ENCODE results near the gene F7.

F7 gene

GRCh38 chr13:113141601-113141970, 36.0 kb downstream of the F7 start:
- DNase-seq: no peak

DNA sequence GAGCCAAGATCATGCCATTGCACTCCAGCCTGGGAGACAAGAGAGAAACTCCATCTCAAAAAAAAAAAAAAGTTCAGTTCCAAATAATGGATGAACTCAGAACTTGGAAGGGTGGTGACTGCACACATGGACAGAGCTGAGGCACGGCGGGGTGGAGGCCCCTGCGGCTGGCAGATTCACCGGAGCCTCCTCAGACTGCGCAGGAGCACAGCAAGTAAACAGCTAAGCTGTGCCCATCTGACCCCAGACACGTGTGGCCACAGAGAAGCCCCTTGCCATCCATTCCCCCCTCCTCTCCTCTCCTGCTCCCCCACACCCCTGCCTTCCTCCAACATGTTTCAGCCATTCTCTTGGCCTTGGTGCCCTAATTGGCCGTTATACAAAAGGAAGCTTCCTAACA, 37.3 kb downstream of the F7 start:
- no peak for DNase-seq

DNA sequence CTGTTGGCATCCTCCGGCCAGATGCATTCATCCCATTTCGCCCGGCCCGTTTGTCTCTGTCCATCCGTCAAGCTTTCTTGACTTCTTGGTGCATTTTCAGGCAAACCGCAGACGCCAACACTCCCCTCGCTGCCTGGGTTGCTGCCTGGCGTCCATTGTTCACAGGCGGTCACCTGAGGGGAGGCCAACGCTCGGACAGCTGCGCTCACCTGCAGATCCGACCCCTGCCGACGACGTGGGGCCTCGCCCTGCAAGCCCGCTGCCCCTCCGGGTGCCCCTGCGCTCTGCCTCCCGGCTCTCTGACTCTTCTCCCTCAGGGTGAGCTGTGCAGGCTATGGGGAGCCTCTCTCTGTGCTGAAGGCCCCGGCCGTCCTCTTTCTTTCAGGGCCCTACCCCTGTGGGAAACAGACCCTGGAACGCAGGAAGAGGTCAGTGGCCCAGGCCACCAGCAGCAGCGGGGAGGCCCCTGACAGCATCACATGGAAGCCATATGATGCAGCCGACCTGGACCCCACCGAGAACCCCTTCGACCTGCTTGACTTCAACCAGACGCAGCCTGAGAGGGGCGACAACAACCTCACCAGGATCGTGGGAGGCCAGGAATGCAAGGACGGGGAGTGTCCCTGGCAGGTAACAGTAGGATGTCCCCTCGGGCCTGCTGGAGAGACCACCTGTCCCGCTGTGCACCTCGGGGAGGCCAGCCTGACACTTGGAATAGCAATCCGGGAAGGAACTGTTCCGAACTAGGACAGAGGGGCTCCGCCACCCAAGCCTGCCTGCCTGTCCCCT, 38.1 kb downstream of the F7 start:
- no peak for DNase-seq

DNA sequence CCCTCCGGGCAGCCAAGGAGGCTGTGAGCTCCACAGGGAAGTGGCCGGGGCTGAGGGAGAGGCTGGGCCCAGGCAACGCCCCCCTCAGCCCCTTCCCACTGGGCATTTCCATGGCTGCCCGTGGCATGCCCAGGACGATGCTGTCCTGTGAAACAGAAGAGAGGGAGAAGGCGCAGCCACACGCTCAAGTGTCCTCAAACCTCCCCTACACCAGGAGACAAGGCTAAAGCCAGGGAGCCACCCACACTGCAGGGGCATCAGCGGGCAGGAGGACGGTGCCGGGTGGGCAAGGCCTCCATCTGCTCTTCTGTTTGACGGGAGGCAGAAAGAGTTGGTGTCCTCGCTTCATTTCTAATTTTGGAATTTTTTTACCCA, 38.7 kb downstream of the F7 start:
- DNase-seq: no peak

DNA sequence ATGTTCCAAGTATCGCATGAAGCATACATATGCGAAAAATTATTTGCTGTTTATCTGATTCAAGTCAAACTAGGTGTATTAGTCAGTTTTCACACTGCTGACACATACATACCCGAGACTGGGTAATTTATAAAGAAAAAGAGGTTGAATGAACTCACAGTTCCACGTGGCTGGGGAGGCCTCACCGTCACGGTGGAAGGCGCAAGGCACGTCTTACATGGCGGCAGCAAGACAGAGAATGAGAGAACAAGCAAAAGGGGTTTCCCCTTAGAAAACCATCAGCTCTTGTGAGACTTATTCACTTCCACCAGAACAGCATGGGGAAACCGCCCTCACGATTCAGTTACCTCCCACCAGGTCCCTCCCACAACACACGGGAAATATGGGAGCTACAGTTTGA, 39.9 kb downstream of the F7 start:
- no peak for DNase-seq

- no peak for DNase-seq
These were observed 40.5 kb downstream of the F7 start for GRCh38 chr13:113145911-113146598.

DNA sequence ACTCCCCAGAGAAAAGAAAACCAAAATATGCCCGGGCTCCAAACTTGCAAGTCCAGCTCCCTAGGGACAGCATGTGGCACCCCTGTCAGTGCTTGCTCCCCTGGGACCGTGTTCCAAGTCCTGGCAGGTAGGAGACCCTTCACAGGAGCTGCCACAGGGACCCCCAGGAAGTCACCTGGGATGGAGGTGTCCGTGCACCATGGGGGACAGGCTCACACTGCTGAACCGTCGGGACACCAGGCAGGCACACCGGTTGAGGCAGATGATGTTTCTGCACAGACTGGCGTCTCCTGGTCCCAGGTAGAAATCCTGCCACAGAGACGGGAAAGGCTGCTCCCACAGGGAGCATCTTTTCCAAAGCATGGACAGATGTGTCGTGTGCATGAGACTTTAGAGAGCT, 41.2 kb downstream of the F7 start:
- DNase-seq: no peak

DNA sequence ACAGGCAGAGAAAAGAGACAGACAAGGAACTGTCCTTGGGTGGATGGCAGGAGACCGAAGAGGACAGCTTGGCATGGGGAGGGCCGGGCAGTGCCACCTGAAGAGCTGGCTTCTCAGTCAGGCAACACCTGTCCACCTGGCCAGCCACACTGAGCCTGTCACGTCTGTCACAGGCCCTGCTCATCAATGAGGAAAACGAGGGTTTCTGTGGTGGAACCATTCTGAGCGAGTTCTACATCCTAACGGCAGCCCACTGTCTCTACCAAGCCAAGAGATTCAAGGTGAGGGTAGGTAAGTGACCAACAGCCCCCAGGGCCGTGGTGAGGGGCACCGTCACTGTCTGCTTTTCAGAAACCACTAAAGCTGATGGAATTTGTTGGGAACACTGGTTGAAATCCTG, 41.6 kb downstream of the F7 start:
- no peak for DNase-seq

GRCh38 chr13:113148407-113148806, 42.8 kb downstream of the F7 start:
- DNase-seq: no peak

GRCh38 chr13:113148940-113149503, 43.4 kb downstream of the F7 start:
- no peak for DNase-seq

DNA sequence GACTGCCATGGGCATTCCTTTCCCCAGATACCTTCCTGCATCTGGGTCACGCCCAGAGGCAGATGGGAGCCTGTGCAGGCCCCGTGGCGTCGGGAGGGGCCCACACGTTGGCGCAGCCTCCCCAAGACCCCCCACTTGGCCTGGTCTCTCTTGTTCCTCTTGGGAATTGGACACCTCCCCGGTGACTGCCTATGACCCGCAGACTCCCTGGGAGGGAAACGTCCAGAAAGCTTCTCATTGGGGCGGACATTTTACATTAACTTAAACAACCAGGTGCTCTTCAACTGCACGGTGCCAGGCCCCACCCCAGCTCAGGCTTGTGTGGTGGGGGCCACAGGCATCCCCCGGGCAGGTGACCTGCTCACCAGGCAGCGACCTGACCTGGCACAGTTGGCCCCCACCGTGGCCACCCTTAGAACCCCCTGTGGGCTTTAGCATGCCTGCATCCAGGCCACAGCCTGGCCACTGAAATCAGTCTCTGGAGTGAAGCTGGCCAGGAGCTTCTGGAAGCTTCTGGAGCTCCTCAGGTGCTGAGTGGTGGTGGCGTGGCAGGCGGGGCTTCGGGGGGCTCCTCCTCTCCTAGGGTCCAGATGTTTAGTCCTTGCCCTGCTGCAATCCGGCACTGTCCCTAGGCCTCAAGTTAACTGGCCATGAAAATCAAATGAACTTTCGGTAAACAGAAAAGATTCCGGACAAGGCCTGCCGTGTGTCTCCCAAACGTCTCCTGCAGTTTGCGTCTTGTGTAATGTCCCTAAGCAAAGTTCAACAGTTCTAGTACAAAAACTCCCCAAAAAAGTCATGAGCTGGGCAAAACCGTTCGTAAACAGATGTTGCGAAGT, 44.3 kb downstream of the F7 start:
- no peak for DNase-seq

- DNase-seq: no peak
These were observed 45.2 kb downstream of the F7 start for GRCh38 chr13:113150550-113151365.

DNA sequence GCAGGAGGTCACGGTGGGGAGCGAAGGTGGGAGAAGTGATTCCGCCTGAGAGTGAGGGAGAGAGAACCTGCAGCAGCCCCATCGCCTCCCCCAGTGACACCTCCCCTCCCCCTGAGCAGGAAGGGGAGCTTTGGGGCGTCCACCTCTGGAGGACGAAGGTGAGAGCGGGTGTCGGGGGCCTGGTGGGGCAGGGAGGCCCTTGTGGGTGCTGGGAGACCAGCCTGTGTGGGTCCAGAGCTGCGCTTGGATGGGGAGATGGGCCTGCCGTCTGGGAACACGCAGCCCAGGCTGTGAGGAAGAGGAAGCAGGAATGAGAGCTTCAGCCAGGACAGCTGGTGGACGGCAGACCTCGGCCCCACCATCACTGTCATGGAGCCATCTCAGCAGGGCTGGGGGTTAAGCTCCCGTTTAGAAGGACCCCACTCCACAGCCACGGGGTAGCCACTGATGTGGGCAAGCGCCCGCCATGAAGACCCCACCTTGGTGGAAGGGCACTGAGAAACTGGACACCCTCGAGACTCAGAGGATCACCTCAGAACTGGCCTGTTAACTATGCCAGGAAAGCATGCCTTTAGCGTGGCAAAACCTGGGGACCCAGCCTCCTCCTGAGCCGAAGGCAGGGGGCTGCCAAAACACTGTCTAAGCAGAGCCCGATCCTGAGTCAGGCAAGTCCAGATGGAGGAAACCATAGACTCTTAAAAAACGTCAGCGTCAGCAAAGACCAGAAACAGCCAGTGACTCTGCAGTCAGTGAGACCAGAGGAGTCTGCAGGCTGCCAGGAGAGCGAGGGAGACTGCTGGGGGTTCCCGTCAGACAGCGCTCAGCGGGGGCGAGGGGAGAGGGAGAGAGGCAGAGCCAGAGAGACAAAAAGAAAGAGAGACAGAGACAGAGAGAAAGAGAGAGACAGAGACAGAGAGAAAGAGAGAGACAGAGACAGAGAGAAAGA, 46.4 kb downstream of the F7 start:
- no peak for DNase-seq

DNA sequence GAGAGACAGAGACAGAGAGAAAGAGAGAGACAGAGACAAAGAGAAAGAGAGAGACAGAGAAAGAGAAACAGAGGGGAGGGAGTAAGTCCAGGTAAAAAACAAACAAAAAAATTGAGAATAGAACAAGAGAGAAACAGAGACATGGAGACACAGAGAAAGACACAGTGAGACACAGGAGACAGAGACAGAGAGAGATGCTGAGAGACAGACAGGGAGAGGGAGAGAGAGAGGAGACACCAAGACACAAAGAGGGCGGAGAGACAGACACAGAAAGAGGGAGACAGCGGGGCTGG, 47.0 kb downstream of the F7 start:
- DNase-seq: no peak

DNA sequence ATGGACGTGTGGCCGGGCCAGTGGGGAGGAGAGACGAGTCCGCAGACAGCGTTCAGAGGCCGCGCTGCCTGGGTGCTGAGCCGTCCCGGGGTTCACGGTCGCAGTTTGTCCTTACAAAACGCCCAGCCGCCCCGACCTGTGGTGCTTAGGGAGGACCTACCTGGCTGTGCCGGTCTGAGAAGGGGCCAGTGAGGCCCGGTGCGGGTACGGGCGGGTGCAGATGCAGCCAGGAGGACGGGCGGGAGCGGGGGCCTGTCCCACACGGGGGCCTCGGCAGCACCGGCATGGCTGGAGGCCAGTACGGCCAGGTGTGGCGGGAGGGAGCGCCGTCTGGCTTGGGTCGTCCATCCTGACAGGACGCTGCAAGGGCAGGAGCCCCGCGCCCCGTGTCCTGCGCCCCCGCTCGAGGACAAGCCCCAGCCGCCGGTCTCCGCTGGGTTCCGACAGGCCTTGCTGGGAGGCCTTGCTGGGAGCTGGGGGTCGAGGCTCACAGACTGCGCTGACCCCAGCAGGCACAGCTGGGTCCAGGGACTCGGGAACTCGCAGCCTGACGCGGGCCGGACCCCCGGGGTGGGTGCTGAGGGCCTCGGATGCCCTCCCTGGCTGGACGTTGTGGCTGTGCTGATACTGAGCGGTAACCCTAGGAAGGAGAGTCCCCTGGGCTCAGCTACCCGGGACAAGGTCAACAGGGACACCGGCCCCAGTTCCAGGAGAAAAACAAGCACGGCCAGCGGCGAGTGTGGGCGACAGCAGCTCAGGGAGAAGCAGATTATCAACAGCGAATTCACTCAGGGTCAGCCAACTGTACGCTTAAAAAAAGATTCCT, 47.6 kb downstream of the F7 start:
- DNase-seq: no peak

GRCh38 chr13:113153810-113154748, 48.5 kb downstream of the F7 start:
- peak; percentile 61 for DNase-seq

GRCh38 chr13:113155201-113155600, 49.6 kb downstream of the F7 start:
- no peak for DNase-seq

DNA sequence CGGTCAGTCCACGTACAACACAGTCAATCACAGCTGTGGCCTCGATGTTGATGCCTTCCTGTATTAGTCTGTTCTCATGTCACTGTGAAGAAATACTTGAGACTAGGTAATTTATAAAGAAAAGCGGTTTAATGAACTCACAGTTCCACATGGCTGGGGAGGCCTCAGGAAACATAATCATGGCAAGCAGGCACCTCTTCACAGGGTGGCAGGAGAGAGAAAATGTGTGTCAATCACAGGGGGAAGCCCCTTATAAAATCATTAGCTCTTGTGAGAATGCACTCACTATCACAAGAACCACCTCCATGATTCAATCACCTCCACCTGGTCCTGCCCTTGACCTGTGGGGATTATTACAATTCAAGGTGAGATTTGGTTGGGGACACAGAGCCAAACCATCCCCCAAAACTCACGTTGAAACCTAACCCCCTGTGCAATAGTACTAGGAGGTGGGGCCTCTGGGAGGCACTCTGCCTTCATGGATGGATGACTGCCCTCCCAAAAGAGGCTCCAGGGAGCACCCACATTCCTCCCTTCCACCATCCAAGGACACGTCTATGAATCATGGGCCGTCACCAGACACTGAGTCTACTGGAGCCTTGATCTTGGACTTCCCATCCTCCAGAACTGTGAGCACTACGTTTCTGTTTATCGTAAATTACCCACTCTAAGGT, 50.5 kb downstream of the F7 start:
- no peak for DNase-seq
